GM12873 (cell line): ENCODE data around the gene SP2.

Source experiments
- TF ChIP-seq, protein P1 (sequence below): IDR thresholded peaks from 2 replicates; pipeline ENCODE4 v1.5.1; 2012; ENCODE audit warnings: low read depth, mild to moderate bottlenecking, moderate library complexity, low read length, control low read depth; ENCODE audit not compliant: insufficient read depth; ENCODE audit errors: missing control alignments

The SP2 gene

GRCh38 chr17:47931848-47932247, 35.8 kb downstream of the SP2 start:
- TF ChIP-seq, protein P1, sequence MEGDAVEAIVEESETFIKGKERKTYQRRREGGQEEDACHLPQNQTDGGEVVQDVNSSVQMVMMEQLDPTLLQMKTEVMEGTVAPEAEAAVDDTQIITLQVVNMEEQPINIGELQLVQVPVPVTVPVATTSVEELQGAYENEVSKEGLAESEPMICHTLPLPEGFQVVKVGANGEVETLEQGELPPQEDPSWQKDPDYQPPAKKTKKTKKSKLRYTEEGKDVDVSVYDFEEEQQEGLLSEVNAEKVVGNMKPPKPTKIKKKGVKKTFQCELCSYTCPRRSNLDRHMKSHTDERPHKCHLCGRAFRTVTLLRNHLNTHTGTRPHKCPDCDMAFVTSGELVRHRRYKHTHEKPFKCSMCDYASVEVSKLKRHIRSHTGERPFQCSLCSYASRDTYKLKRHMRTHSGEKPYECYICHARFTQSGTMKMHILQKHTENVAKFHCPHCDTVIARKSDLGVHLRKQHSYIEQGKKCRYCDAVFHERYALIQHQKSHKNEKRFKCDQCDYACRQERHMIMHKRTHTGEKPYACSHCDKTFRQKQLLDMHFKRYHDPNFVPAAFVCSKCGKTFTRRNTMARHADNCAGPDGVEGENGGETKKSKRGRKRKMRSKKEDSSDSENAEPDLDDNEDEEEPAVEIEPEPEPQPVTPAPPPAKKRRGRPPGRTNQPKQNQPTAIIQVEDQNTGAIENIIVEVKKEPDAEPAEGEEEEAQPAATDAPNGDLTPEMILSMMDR, result no peak

- TF ChIP-seq, protein P1, result no peak
These were observed 38.8 kb downstream of the SP2 start for GRCh38 chr17:47934856-47935255.

- TF ChIP-seq, protein P1, result no peak
These were observed 39.9 kb downstream of the SP2 start for GRCh38 chr17:47935961-47936360.

- TF ChIP-seq, protein P1, result no peak
These were observed 41.9 kb downstream of the SP2 start for GRCh38 chr17:47937941-47938340.

DNA sequence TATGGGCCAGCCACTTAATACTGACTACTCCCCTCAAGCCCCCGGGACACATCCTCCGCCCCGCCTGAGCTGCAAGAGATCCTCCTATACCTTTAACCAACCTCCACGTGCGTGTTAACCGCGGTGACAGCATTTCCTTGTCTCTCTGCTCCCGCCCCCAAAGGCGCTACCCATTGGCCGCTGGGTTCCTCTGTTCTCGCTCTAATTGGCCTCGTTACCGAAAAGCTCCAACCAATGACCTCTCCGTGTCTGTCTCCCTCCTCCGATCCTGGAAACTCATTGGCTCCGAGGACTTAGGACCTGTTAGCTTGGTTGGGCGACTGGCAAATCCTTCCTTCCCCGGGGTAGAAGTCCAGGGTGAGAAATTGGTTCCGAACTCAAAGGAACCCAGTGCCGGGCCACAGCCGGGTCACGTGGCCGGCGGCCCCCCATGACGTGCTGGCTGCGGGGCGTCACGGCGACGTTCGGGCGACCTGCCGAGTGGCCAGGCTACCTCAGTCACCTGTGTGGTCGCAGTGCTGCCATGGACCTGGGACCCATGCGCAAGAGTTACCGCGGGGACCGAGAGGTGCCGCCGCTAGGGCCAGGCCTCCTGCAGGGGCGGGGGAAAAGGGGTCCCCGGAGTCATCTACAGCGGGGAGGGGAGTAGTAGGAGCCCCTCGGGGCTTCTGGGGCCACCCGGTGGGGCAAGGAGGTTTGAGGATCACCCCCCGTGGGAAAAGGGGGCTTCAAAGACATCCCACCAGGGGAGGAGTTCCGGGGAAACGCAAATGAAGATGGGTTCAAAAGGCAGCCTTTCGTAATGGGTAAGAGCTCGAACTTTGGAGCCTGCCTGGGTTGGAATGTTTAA, 45.4 kb downstream of the SP2 start, which contains the start of gene PNPO:
Gene PNPO (plus strand): TSS at position 326 of the 850 bp plus-strand sequence. CDS start 105 bp downstream, at position 431.
- TF ChIP-seq, protein P1, result peak; percentile 14

GRCh38 chr17:47942096-47942510, 46.1 kb downstream of the SP2 start:
- TF ChIP-seq, protein P1, result no peak

DNA sequence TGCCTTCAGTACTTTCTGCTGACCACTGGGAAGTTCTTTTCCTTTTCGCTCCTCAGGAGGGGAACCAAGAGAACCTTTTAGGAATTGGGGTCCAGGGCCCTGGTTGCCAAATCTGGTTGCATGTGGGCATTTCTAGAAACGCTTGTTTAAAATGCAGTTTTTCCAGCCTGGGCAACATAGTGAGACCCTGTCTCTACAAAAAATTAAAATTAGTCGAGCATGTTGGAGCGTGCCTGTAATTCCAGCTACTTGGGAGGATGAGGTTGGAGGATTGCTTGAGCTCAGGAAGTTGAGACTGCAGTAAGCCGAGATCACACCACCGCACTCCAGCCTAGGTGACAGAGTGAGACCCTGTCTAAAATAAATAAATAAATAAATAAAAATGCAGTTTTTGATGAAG, 46.5 kb downstream of the SP2 start:
- TF ChIP-seq, protein P1, result no peak
